HG03159 (cell line): ENCODE results near the gene POLN.

ENCODE experiments used
- ATAC-seq: cut with Tn5 transposase; IDR thresholded peaks from one replicate; pipeline ENCODE4 v1.9.1; 2021; ENCODE audit warnings: mild to moderate bottlenecking, moderate library complexity; ENCODE audit not compliant: unreplicated experiment

Gene POLN

GRCh38 chr4:2252530-2253091 lies 10.7 kb upstream of the POLN start:
- ATAC-seq: no peak

DNA sequence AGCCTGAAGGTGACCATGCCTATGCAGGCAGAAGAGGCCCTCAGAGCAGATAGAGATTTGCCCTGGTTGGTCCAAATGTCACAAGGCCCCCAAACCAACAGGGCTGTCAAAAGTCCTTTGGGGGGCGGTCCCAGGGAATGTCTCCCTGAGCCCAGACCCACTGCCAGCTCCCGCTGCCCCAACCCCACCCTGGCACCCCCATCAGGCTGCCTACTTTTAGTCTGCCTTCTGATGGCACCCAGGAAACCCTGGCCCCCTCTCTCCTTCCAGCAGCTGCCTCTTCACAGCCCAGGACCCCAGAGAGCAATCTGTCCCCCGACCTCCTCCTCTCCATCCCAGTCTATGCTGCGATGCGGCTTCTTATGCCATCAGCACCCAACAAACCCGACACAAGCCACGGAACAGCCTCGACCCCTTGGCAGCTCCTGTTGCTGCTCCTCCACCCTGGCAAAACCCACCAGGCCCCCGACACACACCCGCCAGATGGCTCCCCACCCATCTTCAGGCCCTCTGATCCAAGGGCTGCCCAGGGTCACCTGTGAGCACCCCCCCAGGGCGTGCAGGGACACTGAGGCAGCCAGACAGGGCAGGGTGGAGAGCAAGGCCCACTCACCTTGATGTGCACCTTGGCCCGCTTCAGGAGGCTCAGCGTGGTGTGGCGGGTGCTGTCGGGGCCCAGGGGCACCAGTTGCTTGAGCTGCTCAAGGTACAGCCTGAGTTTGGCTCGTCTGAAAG lies 10.0 kb upstream of the POLN start:
- ATAC-seq: no peak

DNA sequence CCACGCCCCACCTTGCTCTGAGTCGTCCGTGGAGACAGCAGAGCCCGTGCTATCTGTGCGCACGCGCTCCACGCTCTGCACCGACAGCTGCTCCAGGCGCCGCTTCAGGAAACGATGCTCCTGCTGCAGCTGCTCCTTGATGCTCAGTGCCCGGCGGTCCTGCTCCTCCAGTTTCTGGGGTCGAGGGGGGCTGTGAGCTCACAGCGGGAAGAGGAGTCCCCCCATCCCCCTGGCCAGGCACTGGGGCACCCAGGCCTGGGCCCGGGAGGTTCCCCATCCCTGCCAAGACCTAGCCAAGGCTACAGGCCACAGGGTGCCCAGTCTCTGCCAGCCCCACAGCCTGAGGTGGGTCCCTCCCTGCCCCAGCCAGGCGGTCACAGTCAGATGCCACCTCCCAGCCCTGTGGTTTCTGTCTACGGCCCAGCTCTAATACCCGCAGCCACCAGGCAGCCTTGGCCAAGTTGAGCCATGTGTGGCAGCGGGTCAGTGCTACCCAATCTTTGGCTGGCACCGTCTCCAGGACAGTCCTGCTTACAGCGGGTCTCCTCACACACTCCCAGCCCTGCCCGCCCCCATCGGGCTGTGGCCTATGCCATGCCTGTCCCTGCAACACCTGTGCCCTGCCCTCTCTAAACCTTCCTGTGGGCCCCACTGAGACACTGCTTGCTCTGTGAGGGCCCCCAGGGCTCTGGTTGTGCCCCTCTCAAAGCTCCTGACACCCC lies 9.3 kb upstream of the POLN start:
- no peak for ATAC-seq

DNA sequence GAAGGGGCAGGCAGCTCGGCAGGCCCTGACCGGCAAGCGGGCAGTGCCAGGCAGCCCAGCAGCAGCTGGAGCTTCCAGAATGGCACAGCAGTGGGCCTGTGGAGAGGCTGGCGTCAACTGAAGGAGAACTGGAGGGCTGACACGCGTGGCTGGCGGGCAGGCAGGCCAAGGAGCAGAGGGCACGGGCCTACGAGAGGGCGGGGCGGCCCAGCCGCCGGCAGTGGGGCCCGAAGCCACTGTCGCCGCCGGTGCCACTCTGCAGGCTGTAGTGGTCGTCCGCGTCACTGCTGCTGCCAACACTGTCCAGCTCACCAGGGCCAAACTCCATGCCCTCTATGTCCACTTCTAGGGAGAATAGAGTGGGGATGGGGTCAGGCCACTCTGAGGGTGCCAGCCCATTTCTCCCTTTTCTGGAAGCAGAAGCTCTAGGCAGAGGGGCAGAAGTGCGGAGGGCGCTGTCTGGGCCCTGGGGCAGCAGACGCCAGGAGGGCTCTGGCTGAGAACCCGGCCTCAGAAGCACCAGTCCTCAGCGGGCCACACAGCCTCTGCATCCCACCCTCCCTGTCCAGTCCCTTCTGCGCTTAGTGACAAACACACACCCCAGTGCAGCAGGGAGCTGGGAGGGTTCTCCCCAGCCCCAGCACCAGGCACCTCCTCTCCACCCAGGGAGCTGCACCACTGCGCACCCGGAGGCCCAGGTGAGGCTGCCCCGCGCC lies 8.6 kb upstream of the POLN start:
- no peak for ATAC-seq

- no peak for ATAC-seq
These were observed 7.8 kb upstream of the POLN start for GRCh38 chr4:2249526-2250356.

- ATAC-seq: no peak
These were observed 6.9 kb upstream of the POLN start for GRCh38 chr4:2248821-2249261.

GRCh38 chr4:2248044-2248780 lies 6.3 kb upstream of the POLN start:
- no peak for ATAC-seq

DNA sequence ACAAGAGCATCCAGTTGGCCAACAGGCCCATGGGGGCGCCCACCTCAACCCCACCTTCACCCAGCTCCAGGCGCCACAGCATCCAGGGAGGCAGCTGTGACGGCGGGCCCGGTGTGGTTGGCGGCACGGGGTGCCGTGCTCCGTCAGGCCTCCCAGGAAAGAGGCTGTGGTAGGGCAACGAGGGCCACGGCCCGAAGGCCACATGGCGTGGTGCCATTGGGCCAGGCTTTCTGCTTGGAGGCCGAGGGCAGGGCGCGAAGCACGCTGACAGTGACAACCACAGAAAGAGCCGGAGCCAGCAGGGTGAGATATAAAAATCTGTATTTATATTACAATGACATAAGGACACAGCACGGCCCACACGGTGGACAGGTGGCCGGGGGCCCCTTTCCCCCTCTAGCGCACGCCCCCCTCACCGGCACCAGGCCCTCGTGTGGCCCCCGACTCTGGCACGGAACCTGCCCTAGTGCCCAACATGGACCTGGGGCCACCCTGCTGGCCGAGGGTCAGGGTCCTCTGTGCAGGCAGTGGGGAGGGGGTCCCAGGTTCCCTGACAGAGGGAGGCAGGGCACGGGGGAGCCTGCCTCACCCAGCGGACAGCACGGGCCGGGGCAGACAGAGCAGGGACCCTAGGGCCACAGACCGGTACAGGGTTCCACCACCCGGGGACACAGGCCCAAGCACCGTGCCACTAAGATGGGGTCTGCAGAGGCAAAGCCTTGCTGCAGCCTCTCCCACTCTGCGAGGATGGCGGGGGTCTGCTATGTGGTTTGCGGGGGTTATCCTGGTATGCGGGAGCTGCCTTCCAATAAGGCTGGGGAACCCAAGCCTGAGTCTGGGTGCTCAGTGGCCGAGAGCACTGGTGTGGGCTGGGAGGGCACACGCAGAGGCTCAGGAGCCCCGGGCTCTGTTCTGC lies 5.5 kb upstream of the POLN start:
- no peak for ATAC-seq

GRCh38 chr4:2246384-2247127 lies 4.6 kb upstream of the POLN start:
- ATAC-seq: no peak

GRCh38 chr4:2245787-2246275 lies 3.9 kb upstream of the POLN start:
- ATAC-seq: no peak

DNA sequence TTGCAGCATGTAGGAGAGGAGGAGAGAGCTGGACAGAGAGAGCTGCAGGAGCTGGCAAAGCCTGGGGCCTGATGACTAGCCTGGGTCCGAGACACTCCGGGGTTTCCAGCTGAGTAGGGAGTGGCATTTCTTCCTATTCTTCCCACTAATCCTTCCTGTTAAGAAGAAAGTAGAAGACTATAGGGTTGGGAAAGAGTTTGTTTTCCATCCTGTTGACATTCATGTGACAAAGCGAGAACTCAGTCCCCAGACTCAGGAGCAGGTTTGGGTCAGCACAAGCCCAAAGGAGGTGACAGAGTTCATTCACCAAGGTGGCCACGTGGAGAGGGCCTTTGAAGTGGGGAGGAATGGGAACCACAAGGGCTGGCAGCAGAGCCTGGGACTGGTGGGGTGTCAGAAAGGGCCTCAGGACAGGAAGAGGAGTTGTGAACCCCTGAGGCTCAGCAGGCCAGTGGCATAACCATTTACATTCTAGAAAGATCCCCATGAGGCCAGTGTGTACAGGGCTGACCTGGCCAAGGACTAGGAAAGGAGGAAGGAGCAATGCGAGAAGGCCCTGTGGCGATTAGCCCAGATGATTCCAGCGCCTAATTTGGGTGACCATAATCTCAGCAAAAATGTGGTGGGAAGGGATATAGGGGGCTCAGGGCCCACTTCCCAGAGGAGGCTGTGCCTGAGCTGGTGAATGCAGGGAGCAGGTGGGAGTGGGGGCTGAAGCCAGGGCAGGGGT lies 3.3 kb upstream of the POLN start:
- ATAC-seq: no peak

DNA sequence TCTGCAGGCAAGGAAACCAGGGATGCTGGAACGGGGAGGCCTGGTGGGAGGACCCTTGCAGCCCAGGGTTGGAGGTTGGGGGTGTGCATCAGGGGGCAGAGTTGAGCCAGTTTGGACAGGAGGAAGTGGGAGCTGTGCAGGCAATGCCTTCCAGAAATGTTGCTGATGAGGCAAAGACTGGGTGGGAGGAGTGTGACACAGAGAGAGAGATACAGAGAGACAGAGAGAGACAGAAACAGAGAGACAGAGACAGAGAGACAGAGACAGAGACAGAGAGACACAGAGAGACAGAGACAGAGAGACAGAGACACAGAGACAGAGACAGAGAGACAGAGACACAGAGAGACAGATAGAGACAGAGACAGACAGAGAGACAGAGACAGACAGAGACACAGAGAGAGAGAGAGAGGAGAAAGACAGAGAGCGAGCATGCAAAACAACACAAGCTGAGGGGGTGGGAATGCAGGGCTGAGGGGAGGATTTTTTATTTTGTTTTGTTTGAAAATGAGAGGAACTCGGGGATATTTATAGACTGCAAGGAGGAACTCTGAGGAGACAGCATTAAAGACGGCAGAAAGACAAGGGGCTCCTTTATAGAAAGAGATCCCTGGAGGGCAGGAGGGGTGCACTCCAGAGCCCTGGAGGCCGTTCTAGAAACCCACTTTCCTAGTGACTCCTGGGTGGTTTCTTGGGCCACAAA lies 1.9 kb upstream of the POLN start:
- no peak for ATAC-seq

GRCh38 chr4:2241003-2241402 lies 918 bp downstream of the POLN start:
- no peak for ATAC-seq

DNA sequence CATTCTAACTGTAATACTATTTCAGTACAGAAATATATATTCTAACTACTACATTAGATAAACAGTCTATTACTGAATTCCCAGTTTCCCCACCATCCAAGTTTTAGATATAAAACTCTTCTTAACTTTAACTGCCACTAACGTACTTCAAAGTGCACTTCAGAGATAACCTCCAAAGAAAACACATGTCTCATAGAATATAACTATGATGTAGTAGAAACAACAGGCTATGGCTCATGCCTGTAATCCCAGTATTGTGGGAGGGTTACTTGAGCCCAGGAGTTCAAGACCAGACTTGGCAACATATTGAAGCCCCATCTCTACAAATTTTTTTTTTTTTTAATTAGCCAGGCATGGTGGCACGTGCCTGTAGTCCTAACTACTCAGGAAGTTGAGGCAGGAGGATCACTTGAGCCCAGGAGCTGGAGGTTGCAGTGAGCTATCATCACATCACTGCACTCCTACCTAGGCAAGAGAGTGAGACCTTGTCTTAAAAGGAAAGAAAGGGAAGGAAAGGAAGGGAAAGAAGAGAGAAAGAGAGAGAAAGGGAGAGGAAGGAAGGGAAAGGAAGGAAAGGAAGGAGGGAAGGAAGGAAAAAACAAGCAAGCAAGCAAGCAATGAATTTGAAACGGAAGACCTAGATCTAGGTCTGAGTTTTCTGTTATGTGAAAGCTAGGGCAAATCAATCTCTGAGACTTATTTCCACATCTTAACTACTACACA lies 4.8 kb downstream of the POLN start:
- no peak for ATAC-seq

GRCh38 chr4:2231082-2231481 lies 10.8 kb downstream of the POLN start:
- ATAC-seq: no peak

GRCh38 chr4:2226261-2226660 lies 15.7 kb downstream of the POLN start:
- ATAC-seq: no peak
